HepG2 (cell line): ENCODE results near the gene LIMK2. TPM values are rescaled to one million over a fixed set of nuclear protein-coding genes. Genes with fewer than 3 reads are reported as not detected.

Experiments used
- ATAC-seq: fragments of 200-7000 bp; cut with Tn5 transposase; 3 replicates; pipeline ENCODE4 v1.9.1; 2020; ENCODE audit warnings: mild to moderate bottlenecking, moderate library complexity
- BruUV-seq: library from RNA; stranded (reverse); fragments of 400-500 nt; replicated peaks from 2 replicates; lab custom pipeline; 2021; lab: Mats Ljungman, UMichigan
- CTCF ChIA-PET: fragments of 300-600 bp; formaldehyde crosslinking; extraction: SDS; loops from one replicate; lab custom pipeline; 2021; ENCODE audit warnings: low total read pairs, inconsistent platforms, low intra/inter-chr PET ratio; lab: Yijun Ruan, JAX
- POLR2A ChIA-PET: fragments of 350-600 bp; sonication (Branson Sonifier 250); formaldehyde crosslinking; loops from one replicate; lab custom pipeline; 2020; ENCODE audit warnings: antibody characterized with exemption, inconsistent platforms; lab: Yijun Ruan, JAX
- DNase-seq: peaks from one replicate; pipeline ENCODE4 v3.0.0-alpha.2; 2015; ENCODE audit warnings: low spot score
- FAIRE-seq: peaks from 3 replicates; lab custom pipeline; 2011; peaks lifted over from hg19 to GRCh38; lab: Jason Lieb, UNC
- H2AFZ ChIP-seq: one replicate; pipeline ENCODE4 v1.6.1; 2011; ENCODE audit warnings: low read length, inconsistent platforms
- H3K27ac ChIP-seq: fragments of 300-600 bp; 3 replicates; pipeline ENCODE4 v1.8.0; 2011; ENCODE audit warnings: mixed run types, mild to moderate bottlenecking, mixed read lengths, low read length, inconsistent platforms; ENCODE audit not compliant: insufficient read depth; ENCODE audit errors: extremely low read length
- H3K27me3 ChIP-seq, 2 experiments: fragments of 200-600 bp in 1 of 2; 2 replicates in 1 of 2; 3 replicates in 1 of 2; pipeline versions ENCODE4 v1.6.0 to v1.8.0; 2011; ENCODE audit warnings: low read length in 2 of 2, mild to moderate bottlenecking in 2 of 2, moderate library complexity in 2 of 2, inconsistent platforms in 1 of 2; ENCODE audit not compliant: insufficient read depth in 2 of 2, control insufficient read depth in 1 of 2
- H3K36me3 ChIP-seq, 2 experiments: fragments of 200-600 bp in 1 of 2; replicated peaks in 1 of 2; 2 replicates in 1 of 2; 3 replicates in 1 of 2; pipeline versions ENCODE4 v1.5.1 to v1.8.0; 2011; ENCODE audit warnings: low read length in 2 of 2, inconsistent platforms in 1 of 2; ENCODE audit not compliant: insufficient read depth in 2 of 2, control insufficient read depth in 1 of 2
- H3K4me1 ChIP-seq: 2 replicates; pipeline ENCODE4 v1.5.1; 2012; ENCODE audit warnings: low read length, inconsistent platforms; ENCODE audit not compliant: insufficient read depth
- H3K4me2 ChIP-seq: 2 replicates; pipeline ENCODE4 v1.6.0; 2011; ENCODE audit warnings: low read depth, low read length, inconsistent platforms
- H3K4me3 ChIP-seq, 3 experiments: fragments of 200-600 bp in 1 of 3; sonication (generic), shearing (Covaris generic) in 1 of 3; replicated peaks in 1 of 3; 2 replicates each; pipeline ENCODE4 v1.5.1; 2011 to 2016; ENCODE audit warnings: low read length in 3 of 3, inconsistent platforms in 2 of 3, low read depth in 2 of 3, mild to moderate bottlenecking in 2 of 3, control low read depth in 1 of 3, mixed read lengths in 1 of 3; ENCODE audit not compliant: insufficient read depth in 1 of 3
- H3K79me2 ChIP-seq: one replicate; pipeline ENCODE4 v1.6.1; 2011; ENCODE audit warnings: low read length, inconsistent platforms; ENCODE audit not compliant: insufficient read depth
- H3K9ac ChIP-seq: 2 replicates; pipeline ENCODE4 v1.6.0; 2011; ENCODE audit warnings: mild to moderate bottlenecking, low read depth, low read length, inconsistent platforms; ENCODE audit not compliant: insufficient read depth
- H3K9me3 ChIP-seq: 2 replicates; pipeline ENCODE4 v1.5.1; 2012; ENCODE audit warnings: mild to moderate bottlenecking, low read length
- H4K20me1 ChIP-seq: 2 replicates; pipeline ENCODE4 v1.6.0; 2011; ENCODE audit warnings: inconsistent platforms, mild to moderate bottlenecking, low read length, moderate library complexity; ENCODE audit not compliant: insufficient read depth
- CEBPB ChIP-seq: IDR thresholded peaks from 2 replicates; pipeline ENCODE4 v1.6.1; 2011; ENCODE audit warnings: low read depth, low read length, improper control_type of control experiment, borderline replicate concordance
- SAFB2 ChIP-seq: sonication (generic); formaldehyde crosslinking; IDR thresholded peaks from 2 replicates; pipeline ENCODE4 v1.5.1; 2020; ENCODE audit warnings: missing genetic modification reagents, low read depth, mild to moderate bottlenecking, borderline replicate concordance
- THAP11 ChIP-seq: IDR thresholded peaks from 2 replicates; pipeline ENCODE4 v1.6.1; 2016; ENCODE audit warnings: missing biosample characterization, missing genetic modification reagents
- ZBTB40 ChIP-seq, 2 experiments: fragments of 450-650 bp in 1 of 2; sonication (generic) in 1 of 2; formaldehyde crosslinking in 1 of 2; IDR thresholded peaks; 2 replicates each; pipeline versions ENCODE4 v1.6.1 to v1.8.0; 2016 to 2022; ENCODE audit warnings: antibody characterized with exemption in 1 of 2, mild to moderate bottlenecking in 1 of 2, missing genetic modification reagents in 1 of 2
- WGBS: methylation state at CpG from one replicate; pipeline ENCODE4 v1.1.6; 2017; ENCODE audit warnings: low lambda C conversion rate; 5-methylcytosine and 5-hydroxymethylcytosine counted together
- in situ Hi-C: cut with HindIII; loops from 2 replicates; pipeline ENCODE4 v1.10.0; 2017; ENCODE audit warnings: low pct_unique_long_range_greater_than_20kb; ENCODE audit not compliant: extremely low pct_ligation_motif_present
- intact Hi-C: fragments of 100-400 bp; cut with micrococcal nuclease; formaldehyde crosslinking; loops from one replicate; pipeline ENCODE4 v1.10.0; 2022; ENCODE audit not compliant: unreplicated experiment
- polyA plus RNA-seq, 8 experiments: library from polyadenylated mRNA; depleted of rRNA in 3 of 8; stranded (reverse) in 7 of 8; unstranded in 1 of 8; fragments of >200 nt; fragmentation: Illumina TruSeq in 4 of 8; extraction: Trizol in 4 of 8; gene quantifications; 2 replicates each; pipeline versions ENCODE4 v1.2.1 to v1.2.3, GENCODE V29; 2011 to 2016; ENCODE audit warnings: low read depth in 4 of 8, missing spikeins in 1 of 8, mixed read lengths in 1 of 8; ENCODE audit not compliant: insufficient read depth in 1 of 8
- total RNA-seq, 5 experiments: library from RNA; depleted of rRNA; stranded (reverse); fragments of >200 nt; fragmentation: Illumina TruSeq; extraction: Trizol; gene quantifications; 2 replicates each; pipeline ENCODE4 v1.2.3, GENCODE V29; 2016; ENCODE audit warnings: low read depth in 1 of 5
- TF ChIP-seq, protein P1 (sequence below), 2 experiments: fragments of 450-650 bp in 1 of 2; sonication (generic) in 1 of 2; formaldehyde crosslinking; IDR thresholded peaks; 2 replicates each; pipeline versions ENCODE4 v1.5.0 to v1.8.0; 2020 to 2022; ENCODE audit warnings: mild to moderate bottlenecking in 1 of 2, missing genetic modification reagents in 1 of 2

Gene LIMK2
- total and polyA plus RNA-seq, 2 of the 13 experiments (the other 11 are each of a cell fraction or from before 2014, with no cell fraction given), result 20.9 to 29.8 TPM

DNA sequence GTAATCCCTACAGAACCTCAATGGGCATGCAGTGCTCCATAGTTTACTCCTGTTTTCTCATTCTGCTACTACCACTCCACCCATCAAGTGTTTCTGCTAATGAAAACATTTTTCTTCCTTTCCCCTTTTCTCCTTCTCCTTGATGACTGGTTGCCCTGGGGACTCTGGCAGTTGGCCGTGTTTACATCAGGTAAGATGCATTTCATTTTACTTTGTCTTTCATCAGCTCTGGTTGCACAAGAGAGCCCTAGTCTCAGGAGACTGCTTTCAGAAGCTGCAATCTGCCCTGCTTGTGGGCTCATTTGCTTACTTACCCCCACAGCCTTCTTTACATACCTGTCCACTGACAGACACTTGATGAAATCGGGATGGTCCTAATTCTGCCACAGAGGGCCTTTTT lies 19.6 kb upstream of the LIMK2 start:
- ChIA-PET POLR2A (interaction anchor here (1.2 to 1.4 kb wide), 2 partner anchors 19 to 33 kb away, joined by 3 to 4 read pairs; partner anchors contain the start of genes LIMK2 and RNF185), CTCF (no interaction called here)
- no peaks in the 10 kb centered on the region for H3K27me3 ChIP-seq
- H3K4me2 ChIP-seq, result no peak overlapping the region
- intact Hi-C loops (loop anchor here (10.0 kb wide), 1 partner anchor 1962 kb away; no protein-coding TSS in a partner anchor), in situ Hi-C loops (no loop called here)
- no peak overlapping the region for H3K27ac ChIP-seq
- no peaks in the 10 kb centered on the region for H3K79me2 ChIP-seq
- BruUV-seq, result no TSS peak
- peaks cover 8 to 54% of the 10 kb centered on the region in 2 experiments for H3K36me3 ChIP-seq
- WGBS, result 89% methylated on average over 2 of the region's 2 CpGs
- no peaks in the 10 kb centered on the region for H3K9me3 ChIP-seq
- TF ChIP-seq THAP11 (no peak), CEBPB (0 out of 2 replicates have a peak, but pooled peaks have one; percentile 8), SAFB2 (CRISPR knock-in tag) (no peak), ZBTB40 (IDR thresholded peaks at IDR 0.05) (no peak), ZBTB40 (CRISPR knock-in tag; IDR thresholded peaks at IDR 0.05) (no peak)
- TF ChIP-seq, protein P1, sequence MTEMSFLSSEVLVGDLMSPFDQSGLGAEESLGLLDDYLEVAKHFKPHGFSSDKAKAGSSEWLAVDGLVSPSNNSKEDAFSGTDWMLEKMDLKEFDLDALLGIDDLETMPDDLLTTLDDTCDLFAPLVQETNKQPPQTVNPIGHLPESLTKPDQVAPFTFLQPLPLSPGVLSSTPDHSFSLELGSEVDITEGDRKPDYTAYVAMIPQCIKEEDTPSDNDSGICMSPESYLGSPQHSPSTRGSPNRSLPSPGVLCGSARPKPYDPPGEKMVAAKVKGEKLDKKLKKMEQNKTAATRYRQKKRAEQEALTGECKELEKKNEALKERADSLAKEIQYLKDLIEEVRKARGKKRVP (CRISPR knock-in tag; IDR thresholded peaks at IDR 0.05), result peak in 1 of 2 experiments; percentile 79; a peak in 2 of 4 replicates
- H4K20me1 ChIP-seq, result no peaks in the 10 kb centered on the region
- no peaks in the 10 kb centered on the region for H3K4me1 ChIP-seq
- FAIRE-seq, result no peak
- no peak overlapping the region for H3K9ac ChIP-seq
- DNase-seq, result no peak
- H2AFZ ChIP-seq, result no peak overlapping the region
- no peak for ATAC-seq
- H3K4me3 ChIP-seq, result no peak overlapping the region
